PC-3 (cell line): Measurements from ENCODE around the gene FNBP1L. TPM values are rescaled to one million over a fixed set of nuclear protein-coding genes. Genes with fewer than 3 reads are reported as not detected.

Experiments used
- ATAC-seq: fragments of 200-7000 bp; cut with Tn5 transposase; 2 replicates; pipeline ENCODE4 v1.9.1; 2020; ENCODE audit warnings: mild to moderate bottlenecking, moderate library complexity
- BruUV-seq: library from RNA; stranded (reverse); fragments of 400-500 nt; replicated peaks from 2 replicates; lab custom pipeline; 2021; lab: Mats Ljungman, UMichigan
- CTCF ChIA-PET: fragments of 300-600 bp; sonication (Branson Sonifier 250); formaldehyde crosslinking; loops from one replicate; lab custom pipeline; 2022; ENCODE audit warnings: antibody characterized with exemption; lab: Charles Lee
- POLR2A ChIA-PET: fragments of 300-600 bp; sonication (Branson Sonifier 250); formaldehyde crosslinking; loops from one replicate; lab custom pipeline; 2022; ENCODE audit warnings: antibody characterized with exemption; ENCODE audit not compliant: unreplicated experiment; lab: Charles Lee
- DNase-seq: peaks from one replicate; pipeline ENCODE4 v3.0.0-alpha.2; 2015
- H2AFZ ChIP-seq: fragments of 300-600 bp; sonication (generic); 2 replicates; pipeline ENCODE4 v1.6.0; 2016; ENCODE audit warnings: antibody characterized with exemption, low read length
- H3F3A ChIP-seq: fragments of 300-600 bp; sonication (generic); one replicate; pipeline ENCODE4 v1.6.0; 2017; ENCODE audit warnings: antibody characterized with exemption, low read length, control low read depth, mild to moderate bottlenecking; ENCODE audit not compliant: unreplicated experiment
- H3K27ac ChIP-seq: fragments of 300-600 bp; sonication (generic); 2 replicates; pipeline ENCODE4 v1.5.1; 2016; ENCODE audit warnings: mild to moderate bottlenecking, low read length
- H3K27me3 ChIP-seq: fragments of 300-600 bp; sonication (generic); 2 replicates; pipeline ENCODE4 v1.6.1; 2016; ENCODE audit warnings: low read length, mixed read lengths
- H3K36me3 ChIP-seq: fragments of 300-600 bp; sonication (generic); 2 replicates; pipeline ENCODE4 v1.6.1; 2016; ENCODE audit warnings: low read depth, mixed run types, low read length, mixed read lengths
- H3K4me1 ChIP-seq: fragments of 300-600 bp; sonication (generic); 2 replicates; pipeline ENCODE4 v1.5.1; 2016; ENCODE audit warnings: low read length; ENCODE audit not compliant: insufficient read depth
- H3K4me2 ChIP-seq: fragments of 300-600 bp; sonication (generic); 2 replicates; pipeline ENCODE4 v1.6.0; 2016; ENCODE audit warnings: low read length
- H3K4me3 ChIP-seq: fragments of 300-600 bp; sonication (generic); 2 replicates; pipeline ENCODE4 v1.5.1; 2016; ENCODE audit warnings: mild to moderate bottlenecking, low read length, mixed read lengths
- H3K79me2 ChIP-seq: fragments of 300-600 bp; sonication (generic); 2 replicates; pipeline ENCODE4 v1.6.1; 2017; ENCODE audit warnings: low read length, mixed read lengths
- H3K9ac ChIP-seq: fragments of 300-600 bp; sonication (generic); 2 replicates; pipeline ENCODE4 v1.6.0; 2016; ENCODE audit warnings: mild to moderate bottlenecking, low read length
- H3K9me2 ChIP-seq: fragments of 300-600 bp; sonication (generic); replicated peaks from 2 replicates; pipeline ENCODE4 v1.6.1; 2016; ENCODE audit warnings: mixed run types, low read length, mixed read lengths
- H3K9me3 ChIP-seq: fragments of 300-600 bp; sonication (generic); 2 replicates; pipeline ENCODE4 v1.6.1; 2016; ENCODE audit warnings: low read length, mixed read lengths
- H4K20me1 ChIP-seq: fragments of 300-600 bp; sonication (generic); 2 replicates; pipeline ENCODE4 v1.6.1; 2016; ENCODE audit warnings: low read length, mixed read lengths
- EZH2 ChIP-seq: fragments of 300-600 bp; sonication (generic); IDR thresholded peaks from one replicate; pipeline ENCODE4 v1.6.1; 2017; ENCODE audit warnings: antibody characterized with exemption, mild to moderate bottlenecking, low read length; ENCODE audit not compliant: unreplicated experiment
- EZH2phosphoT487 ChIP-seq: fragments of 300-600 bp; sonication (generic); IDR thresholded peaks from 2 replicates; pipeline ENCODE4 v1.6.1; 2018; ENCODE audit warnings: mild to moderate bottlenecking, antibody characterized with exemption, low read length, borderline replicate concordance
- intact Hi-C: fragments of 100-400 bp; cut with micrococcal nuclease; formaldehyde crosslinking; loops from 2 replicates; pipeline ENCODE4 v1.9.0; 2023
- total RNA-seq: library from RNA; depleted of rRNA; stranded (reverse); fragments of >200 nt; gene quantifications from 2 replicates; pipeline ENCODE4 v1.2.3, GENCODE V29; 2014
- TF ChIP-seq, protein P1 (sequence below): fragments of 300-600 bp; sonication (generic); conservative IDR thresholded peaks from 2 replicates; pipeline ENCODE4 v1.5.1; 2017; ENCODE audit warnings: antibody characterized with exemption, low read depth, mild to moderate bottlenecking, low read length

Gene FNBP1L
- total RNA-seq, 1 experiment from 2014 or later: 28.3 TPM

GRCh38 chr1:93576746-93577145 lies 128.8 kb downstream of the FNBP1L start:
- no peak overlapping the region for H2AFZ ChIP-seq
- H3K79me2 ChIP-seq: peaks cover 58% of the 10 kb centered on the region
- H3K4me2 ChIP-seq: no peak overlapping the region
- TF ChIP-seq EZH2: no peak
- TF ChIP-seq, protein P1, sequence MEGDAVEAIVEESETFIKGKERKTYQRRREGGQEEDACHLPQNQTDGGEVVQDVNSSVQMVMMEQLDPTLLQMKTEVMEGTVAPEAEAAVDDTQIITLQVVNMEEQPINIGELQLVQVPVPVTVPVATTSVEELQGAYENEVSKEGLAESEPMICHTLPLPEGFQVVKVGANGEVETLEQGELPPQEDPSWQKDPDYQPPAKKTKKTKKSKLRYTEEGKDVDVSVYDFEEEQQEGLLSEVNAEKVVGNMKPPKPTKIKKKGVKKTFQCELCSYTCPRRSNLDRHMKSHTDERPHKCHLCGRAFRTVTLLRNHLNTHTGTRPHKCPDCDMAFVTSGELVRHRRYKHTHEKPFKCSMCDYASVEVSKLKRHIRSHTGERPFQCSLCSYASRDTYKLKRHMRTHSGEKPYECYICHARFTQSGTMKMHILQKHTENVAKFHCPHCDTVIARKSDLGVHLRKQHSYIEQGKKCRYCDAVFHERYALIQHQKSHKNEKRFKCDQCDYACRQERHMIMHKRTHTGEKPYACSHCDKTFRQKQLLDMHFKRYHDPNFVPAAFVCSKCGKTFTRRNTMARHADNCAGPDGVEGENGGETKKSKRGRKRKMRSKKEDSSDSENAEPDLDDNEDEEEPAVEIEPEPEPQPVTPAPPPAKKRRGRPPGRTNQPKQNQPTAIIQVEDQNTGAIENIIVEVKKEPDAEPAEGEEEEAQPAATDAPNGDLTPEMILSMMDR: no peak
- TF ChIP-seq EZH2phosphoT487: no peak
- POLR2A ChIA-PET: no interaction called here
- H3F3A ChIP-seq: peaks cover 6% of the 10 kb centered on the region
- BruUV-seq: no TSS peak
- peaks cover 29% of the 10 kb centered on the region for H3K4me1 ChIP-seq
- H3K9me2 ChIP-seq: no peaks in the 10 kb centered on the region
- CTCF ChIA-PET: no interaction called here
- no peaks in the 10 kb centered on the region for H3K9me3 ChIP-seq
- intact Hi-C loops: no loop called here
- no peak overlapping the region for H3K27ac ChIP-seq
- no peak for DNase-seq
- H4K20me1 ChIP-seq: peaks cover 26% of the 10 kb centered on the region; the same call in 1 of the 2 replicates
- ATAC-seq: no peak
- H3K4me3 ChIP-seq: no peak overlapping the region
- no peaks in the 10 kb centered on the region for H3K27me3 ChIP-seq
- no peak overlapping the region for H3K9ac ChIP-seq
- H3K36me3 ChIP-seq: peaks cover 86% of the 10 kb centered on the region

DNA sequence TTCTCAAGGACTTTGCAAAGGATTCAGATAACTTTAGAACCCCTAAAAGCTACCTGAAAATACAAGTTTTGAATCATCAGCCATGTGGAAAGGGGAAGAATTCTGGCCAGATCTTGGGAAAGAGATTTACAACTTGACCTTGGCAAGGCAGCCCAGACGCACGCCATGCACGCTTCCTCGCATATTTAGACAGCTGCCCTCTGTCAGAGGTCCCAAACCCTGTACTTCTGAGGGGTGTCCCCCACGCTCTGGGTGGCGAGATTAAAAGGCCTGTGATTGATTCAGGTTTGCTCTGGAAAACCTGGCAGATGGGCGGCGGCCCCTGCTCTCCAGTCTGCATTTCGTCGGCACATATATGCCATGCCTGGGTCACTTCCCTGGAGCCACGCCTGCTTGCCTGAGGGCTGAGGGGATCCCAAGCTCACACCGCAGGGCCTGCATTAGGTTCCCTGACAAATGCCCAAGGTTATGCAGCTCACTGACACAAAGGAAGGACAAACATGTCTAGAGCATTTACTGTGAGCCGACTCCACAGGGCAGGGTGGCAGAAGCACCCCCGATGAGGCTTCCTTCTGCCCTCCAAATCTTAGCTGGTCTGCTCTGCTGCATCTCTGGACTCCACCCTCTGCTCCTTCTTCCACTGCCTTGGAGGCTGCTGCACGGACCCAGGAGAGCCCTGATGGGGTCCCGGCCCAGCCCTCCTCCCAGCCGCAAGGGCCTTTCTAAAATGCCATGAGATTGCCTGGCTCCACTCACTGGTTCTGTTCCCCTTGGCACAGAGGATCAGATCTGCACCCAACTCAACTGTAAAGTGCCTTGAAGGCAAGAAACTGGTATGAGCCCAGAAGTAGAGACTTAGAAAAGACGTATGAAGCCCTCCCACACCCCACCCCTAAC lies 129.9 kb downstream of the FNBP1L start:
- H3K9me2 ChIP-seq: no peaks in the 10 kb centered on the region
- ChIA-PET POLR2A (no interaction called here), CTCF (no interaction called here)
- peaks cover 86% of the 10 kb centered on the region for H3K36me3 ChIP-seq
- H3K4me1 ChIP-seq: peaks cover 39% of the 10 kb centered on the region
- H2AFZ ChIP-seq: no peak overlapping the region
- TF ChIP-seq EZH2: no peak
- no peak for TF ChIP-seq EZH2phosphoT487
- TF ChIP-seq, protein P1: no peak
- no peak overlapping the region for H3K9ac ChIP-seq
- ATAC-seq (no peak), DNase-seq (no peak)
- BruUV-seq: no TSS peak
- no peaks in the 10 kb centered on the region for H3K9me3 ChIP-seq
- intact Hi-C loops: no loop called here
- peaks cover 60% of the 10 kb centered on the region for H3K79me2 ChIP-seq
- H3F3A ChIP-seq: peaks cover 11% of the 10 kb centered on the region
- H3K27ac ChIP-seq: peak overlapping the region; percentile 97; the same call in 1 of the 2 replicates
- H4K20me1 ChIP-seq: peaks cover 26% of the 10 kb centered on the region; the same call in 1 of the 2 replicates
- H3K4me2 ChIP-seq: no peak overlapping the region
- H3K27me3 ChIP-seq: no peaks in the 10 kb centered on the region
- H3K4me3 ChIP-seq: no peak overlapping the region

GRCh38 chr1:93578433-93578830 lies 130.5 kb downstream of the FNBP1L start:
- DNase-seq: no peak
- POLR2A ChIA-PET: no interaction called here
- no peak for ATAC-seq
- TF ChIP-seq, protein P1: no peak
- H3K9ac ChIP-seq: no peak overlapping the region
- peaks cover 67% of the 10 kb centered on the region for H3K79me2 ChIP-seq
- H2AFZ ChIP-seq: no peak overlapping the region
- no peak overlapping the region for H3K4me3 ChIP-seq
- no peaks in the 10 kb centered on the region for H3K9me2 ChIP-seq
- peaks cover 91% of the 10 kb centered on the region for H3K36me3 ChIP-seq
- H4K20me1 ChIP-seq: peaks cover 26% of the 10 kb centered on the region; the same call in 1 of the 2 replicates
- H3F3A ChIP-seq: peaks cover 11% of the 10 kb centered on the region
- no TSS peak for BruUV-seq
- H3K4me1 ChIP-seq: peaks cover 45% of the 10 kb centered on the region
- no peak overlapping the region for H3K4me2 ChIP-seq
- no peaks in the 10 kb centered on the region for H3K9me3 ChIP-seq
- H3K27me3 ChIP-seq: no peaks in the 10 kb centered on the region
- H3K27ac ChIP-seq: peak overlapping the region; percentile 97
- CTCF ChIA-PET: no interaction called here
- intact Hi-C loops: no loop called here
